ENCODE measurements around the gene FXYD3.
"Not testable (repeated sequence)": the region's sequence is repeated elsewhere in the genome, so short reads cannot be mapped to it uniquely, and the experiment has no call there.

Gene FXYD3

GRCh38 chr19:35099155-35099896 lies 16.3 kb upstream of the FXYD3 start:
- H4K20me1 ChIP-seq (ENCODE audit: insufficient read depth, low read length): no peaks in the 10 kb centered on the region
- H3K4me1 ChIP-seq (ENCODE audit: low read length): no peaks in the 10 kb centered on the region
- no peak overlapping the region for H3K4me3 ChIP-seq (ENCODE audit: low read length)
- no peaks in the 10 kb centered on the region for H3K9me3 ChIP-seq (ENCODE audit: insufficient read depth, low read length)
- no peaks in the 10 kb centered on the region for H3K79me2 ChIP-seq (ENCODE audit: low read length)
- no peak overlapping the region for H3K27ac ChIP-seq (ENCODE audit: low read length)
- no peak overlapping the region for H2AFZ ChIP-seq (ENCODE audit: low read depth, low read length)
- H3K9ac ChIP-seq (ENCODE audit: low read length): no peak overlapping the region
- H3K36me3 ChIP-seq (replicated peaks; ENCODE audit: low read depth, low read length): no peaks in the 10 kb centered on the region
- H3K27me3 ChIP-seq (ENCODE audit: low read depth, low read length): no peaks in the 10 kb centered on the region
- TF ChIP-seq EZH2phosphoT487 (IDR thresholded peaks at IDR 0.05; ENCODE audit: low read depth) (no peak), CTCF (IDR thresholded peaks at IDR 0.05; ENCODE audit: low read depth, low read length) (no peak)
- H3K4me2 ChIP-seq (ENCODE audit: low read length): no peak overlapping the region

- H3K9ac ChIP-seq (ENCODE audit: low read length): no peak overlapping the region
- H3K4me2 ChIP-seq (ENCODE audit: low read length): no peak overlapping the region
- no peaks in the 10 kb centered on the region for H3K36me3 ChIP-seq (replicated peaks; ENCODE audit: low read depth, low read length)
- H3K79me2 ChIP-seq (ENCODE audit: low read length): no peaks in the 10 kb centered on the region
- H3K27ac ChIP-seq (ENCODE audit: low read length): no peak overlapping the region
- H3K9me3 ChIP-seq (ENCODE audit: insufficient read depth, low read length): no peaks in the 10 kb centered on the region
- H3K4me3 ChIP-seq (ENCODE audit: low read length): no peak overlapping the region
- H3K4me1 ChIP-seq (ENCODE audit: low read length): no peaks in the 10 kb centered on the region
- TF ChIP-seq EZH2phosphoT487 (IDR thresholded peaks at IDR 0.05; ENCODE audit: low read depth): no peak
- no peak overlapping the region for H2AFZ ChIP-seq (ENCODE audit: low read depth, low read length)
- no peaks in the 10 kb centered on the region for H4K20me1 ChIP-seq (ENCODE audit: insufficient read depth, low read length)
- H3K27me3 ChIP-seq (ENCODE audit: low read depth, low read length): no peaks in the 10 kb centered on the region
These were observed 15.7 kb upstream of the FXYD3 start for GRCh38 chr19:35099897-35100275.

GRCh38 chr19:35100588-35101533 lies 14.8 kb upstream of the FXYD3 start:
- Histone ChIP-seq H3K36me3 (replicated peaks; ENCODE audit: low read depth, low read length) (no peaks in the 10 kb centered on the region), H3K4me2 (ENCODE audit: low read length) (no peak overlapping the region), H4K20me1 (ENCODE audit: insufficient read depth, low read length) (no peaks in the 10 kb centered on the region), H3K4me3 (ENCODE audit: low read length) (no peak overlapping the region), H2AFZ (ENCODE audit: low read depth, low read length) (no peak overlapping the region), H3K27me3 (ENCODE audit: low read depth, low read length) (no peaks in the 10 kb centered on the region), H3K27ac (ENCODE audit: low read length) (no peak overlapping the region), H3K79me2 (ENCODE audit: low read length) (no peaks in the 10 kb centered on the region), H3K9ac (ENCODE audit: low read length) (no peak overlapping the region), H3K9me3 (ENCODE audit: insufficient read depth, low read length) (no peaks in the 10 kb centered on the region), H3K4me1 (ENCODE audit: low read length) (no peaks in the 10 kb centered on the region)
- no peak for TF ChIP-seq EZH2phosphoT487 (IDR thresholded peaks at IDR 0.05; ENCODE audit: low read depth)
- TF ChIP-seq CTCF (IDR thresholded peaks at IDR 0.05; ENCODE audit: low read depth, low read length): no peak

GRCh38 chr19:35101949-35102348 lies 13.7 kb upstream of the FXYD3 start:
- H3K4me2 ChIP-seq (ENCODE audit: low read length); H2AFZ ChIP-seq (ENCODE audit: low read depth, low read length); H3K4me3 ChIP-seq (ENCODE audit: low read length); H3K4me1 ChIP-seq (ENCODE audit: low read length); H4K20me1 ChIP-seq (ENCODE audit: insufficient read depth, low read length); H3K36me3 ChIP-seq (replicated peaks; ENCODE audit: low read depth, low read length); H3K9ac ChIP-seq (ENCODE audit: low read length); H3K27me3 ChIP-seq (ENCODE audit: low read depth, low read length); H3K27ac ChIP-seq (ENCODE audit: low read length); H3K79me2 ChIP-seq (ENCODE audit: low read length); H3K9me3 ChIP-seq (ENCODE audit: insufficient read depth, low read length): not testable (repeated sequence)

- not testable (repeated sequence) for H3K4me1 ChIP-seq (ENCODE audit: low read length); H3K79me2 ChIP-seq (ENCODE audit: low read length); H3K27ac ChIP-seq (ENCODE audit: low read length); H3K4me3 ChIP-seq (ENCODE audit: low read length); H3K36me3 ChIP-seq (replicated peaks; ENCODE audit: low read depth, low read length); H4K20me1 ChIP-seq (ENCODE audit: insufficient read depth, low read length); H3K4me2 ChIP-seq (ENCODE audit: low read length); H2AFZ ChIP-seq (ENCODE audit: low read depth, low read length); H3K9me3 ChIP-seq (ENCODE audit: insufficient read depth, low read length); H3K27me3 ChIP-seq (ENCODE audit: low read depth, low read length); H3K9ac ChIP-seq (ENCODE audit: low read length)
These were observed 12.0 kb upstream of the FXYD3 start for GRCh38 chr19:35103614-35104013.

Data from OCI-LY3 (cell line).